K562 (cell line): ENCODE measurements around the gene ASGR1. TPM values are rescaled to one million over a fixed set of nuclear protein-coding genes. Genes with fewer than 3 reads are reported as not detected.

Experiments
- ATAC-seq: fragments of 200-7000 bp; cut with Tn5 transposase; 3 replicates; pipeline ENCODE4 v1.9.1; 2020; ENCODE audit warnings: moderate library complexity
- BruUV-seq: library from RNA; stranded (reverse); fragments of 400-500 nt; replicated peaks from 2 replicates; lab custom pipeline; 2021; lab: Mats Ljungman, UMichigan
- CTCF ChIA-PET: fragments of 300-600 bp; formaldehyde crosslinking; extraction: SDS; loops from one replicate; lab custom pipeline; 2021; ENCODE audit warnings: low intra/inter-chr PET ratio; lab: Yijun Ruan, JAX
- POLR2A ChIA-PET: fragments of 300-600, 350-650 bp; sonication (Branson Sonifier 250); formaldehyde crosslinking; extraction: SDS; loops from one replicate; lab custom pipeline; 2021; ENCODE audit warnings: antibody characterized with exemption, inconsistent platforms; lab: Yijun Ruan, JAX
- DNase-seq, 4 experiments: peaks; one replicate each; pipeline versions ENCODE4 v3.0.0 to v3.0.0-alpha.2; 2011 to 2018; ENCODE audit warnings: low spot score in 3 of 4, mixed read lengths in 3 of 4; ENCODE audit errors: extremely low read depth in 1 of 4
- FAIRE-seq: peaks from 2 replicates; lab custom pipeline; 2011; peaks lifted over from hg19 to GRCh38; lab: Jason Lieb, UNC
- H2AFZ ChIP-seq: 2 replicates; pipeline ENCODE4 v1.6.0; 2011; ENCODE audit warnings: low read depth, low read length, control low read depth, inconsistent platforms
- H3K27ac ChIP-seq: fragments of 200-600 bp; 3 replicates; pipeline ENCODE4 v1.8.0; 2011; ENCODE audit warnings: low read depth, mild to moderate bottlenecking, control low read depth, inconsistent platforms, low read length, moderate library complexity, mixed read lengths; ENCODE audit errors: extremely low read depth
- H3K27me3 ChIP-seq, 2 experiments: fragments of 300-600 bp in 1 of 2; 2 replicates in 1 of 2; 3 replicates in 1 of 2; pipeline versions ENCODE4 v1.6.0 to v1.8.0; 2011; ENCODE audit warnings: inconsistent platforms in 2 of 2, low read length in 2 of 2, mild to moderate bottlenecking in 1 of 2, mixed read lengths in 1 of 2, moderate library complexity in 1 of 2; ENCODE audit not compliant: control insufficient read depth in 2 of 2, insufficient read depth in 2 of 2
- H3K36me3 ChIP-seq: fragments of 300-600 bp; 3 replicates; pipeline ENCODE4 v1.8.0; 2011; ENCODE audit warnings: mild to moderate bottlenecking, low read length, inconsistent platforms; ENCODE audit not compliant: control insufficient read depth, insufficient read depth
- H3K4me1 ChIP-seq, 2 experiments: fragments of 200-600 bp in 1 of 2; replicated peaks in 1 of 2; 2 replicates in 1 of 2; 3 replicates in 1 of 2; pipeline versions ENCODE4 v1.5.1 to v1.8.0; 2011; ENCODE audit warnings: inconsistent platforms in 2 of 2, low read length in 2 of 2, mild to moderate bottlenecking in 1 of 2, mixed read lengths in 1 of 2, moderate library complexity in 1 of 2; ENCODE audit not compliant: control insufficient read depth in 2 of 2, insufficient read depth in 2 of 2
- H3K4me2 ChIP-seq: 2 replicates; pipeline ENCODE4 v1.6.1; 2011; ENCODE audit warnings: low read length, control low read depth, inconsistent platforms, mixed read lengths; ENCODE audit not compliant: insufficient read depth
- H3K4me3 ChIP-seq: fragments of 200-600 bp; sonication (generic), shearing (Covaris generic); 2 replicates; pipeline ENCODE4 v1.5.1; 2016; ENCODE audit warnings: control low read depth, inconsistent platforms
- H3K79me2 ChIP-seq: fragments of 200-600 bp; 3 replicates; pipeline ENCODE4 v1.8.0; 2011; ENCODE audit warnings: low read length, inconsistent platforms; ENCODE audit not compliant: control insufficient read depth, insufficient read depth
- H3K9ac ChIP-seq, 2 experiments: 2 replicates each; pipeline versions ENCODE4 v1.6.0 to v1.6.1; 2011; ENCODE audit warnings: low read depth in 2 of 2, low read length in 2 of 2, control low read depth in 1 of 2, inconsistent platforms in 1 of 2, mild to moderate bottlenecking in 1 of 2, mixed read lengths in 1 of 2; ENCODE audit not compliant: insufficient read depth in 1 of 2
- H3K9me1 ChIP-seq: one replicate; pipeline ENCODE4 v1.6.0; 2011; ENCODE audit warnings: inconsistent platforms, mild to moderate bottlenecking, low read length, moderate library complexity; ENCODE audit not compliant: control insufficient read depth, insufficient read depth
- H3K9me3 ChIP-seq: replicated peaks from 2 replicates; pipeline ENCODE4 v1.5.1; 2011; ENCODE audit warnings: low read depth, low read length, inconsistent platforms; ENCODE audit not compliant: control insufficient read depth, insufficient read depth
- H4K20me1 ChIP-seq: replicated peaks from 2 replicates; pipeline ENCODE4 v1.6.1; 2011; ENCODE audit warnings: low read length, inconsistent platforms, mixed read lengths; ENCODE audit not compliant: control insufficient read depth, insufficient read depth
- CHCHD3 ChIP-seq: fragments of 250-450 bp; sonication (Bioruptor Pico); IDR thresholded peaks from 2 replicates; pipeline ENCODE4 v2.1.2; 2022; ENCODE audit warnings: mild to moderate bottlenecking
- HEY1 ChIP-seq: fragments of 250-450 bp; sonication (Bioruptor Pico); IDR thresholded peaks from 2 replicates; pipeline ENCODE4 v1.5.0; 2020; ENCODE audit warnings: mild to moderate bottlenecking, moderate library complexity, borderline replicate concordance
- LEF1 ChIP-seq: fragments of 450-650 bp; IDR thresholded peaks from 2 replicates; pipeline ENCODE4 v1.6.1; 2016; ENCODE audit warnings: mild to moderate bottlenecking
- MTA2 ChIP-seq: fragments of 450-650 bp; IDR thresholded peaks from 2 replicates; pipeline ENCODE4 v1.6.1; 2016; ENCODE audit warnings: low read depth
- NCOA2 ChIP-seq, 2 experiments: fragments of 450-650 bp; IDR thresholded peaks; 2 replicates each; pipeline ENCODE4 v1.6.1; 2018; ENCODE audit warnings: mild to moderate bottlenecking in 2 of 2, moderate library complexity in 1 of 2; ENCODE audit not compliant: partially characterized antibody in 2 of 2
- NCOR1 ChIP-seq: fragments of 450-650 bp; IDR thresholded peaks from 2 replicates; pipeline ENCODE4 v1.6.1; 2016; ENCODE audit warnings: mild to moderate bottlenecking, moderate library complexity
- NFIC ChIP-seq: fragments of 450-650 bp; IDR thresholded peaks from 2 replicates; pipeline ENCODE4 v1.6.1; 2017; ENCODE audit warnings: mild to moderate bottlenecking, inconsistent platforms
- RBM25 ChIP-seq: fragments of 200-400 bp; formaldehyde crosslinking; IDR thresholded peaks from 2 replicates; pipeline ENCODE4 v1.6.1; 2018; ENCODE audit warnings: low read length, low read depth, moderate library complexity; ENCODE audit not compliant: severe bottlenecking
- SMAD3 ChIP-seq: fragments of 450-650 bp; formaldehyde crosslinking; conservative IDR thresholded peaks from 2 replicates; pipeline ENCODE4 v1.4.0; 2020; ENCODE audit warnings: mild to moderate bottlenecking
- THAP12 ChIP-seq: fragments of 250-450 bp; sonication (Bioruptor Pico); IDR thresholded peaks from 2 replicates; pipeline ENCODE4 v1.9.0; 2021; ENCODE audit warnings: mild to moderate bottlenecking, inconsistent platforms
- U2AF1 ChIP-seq: fragments of 200-400 bp; formaldehyde crosslinking; optimal IDR thresholded peaks from 2 replicates; pipeline ENCODE3; 2017; ENCODE audit warnings: mild to moderate bottlenecking, low read depth, low read length, moderate library complexity
- whole genome bisulfite sequencing: fragments of 100-300 bp; shearing (Covaris generic); methylation state at CpG from one replicate; pipeline ENCODE4 v1.1.6; 2016; ENCODE audit warnings: low coverage, mixed read lengths; ENCODE audit not compliant: insufficient coverage; ENCODE audit errors: missing lambda C conversion rate; 5-methylcytosine and 5-hydroxymethylcytosine counted together
- in situ Hi-C: fragments of 300-500 bp; cut with MboI; formaldehyde crosslinking; loops from 4 replicates; pipeline ENCODE4 v1.15.0; 2018; ENCODE audit warnings: inconsistent platforms, mixed read lengths
- intact Hi-C: fragments of 100-400 bp; cut with micrococcal nuclease; formaldehyde crosslinking; loops from 2 replicates; pipeline ENCODE4 v1.14.2; 2022
- polyA plus RNA-seq, 8 experiments: library from polyadenylated mRNA; depleted of rRNA in 4 of 8; stranded (reverse) in 5 of 8; unstranded in 3 of 8; fragments of >200 nt; fragmentation: Nextera tagmentation in 2 of 8; fragmentation: Illumina TruSeq in 1 of 8; extraction: Ambion mirVana in 2 of 8; extraction: Trizol in 1 of 8; gene quantifications; 2 replicates each; pipeline versions ENCODE4 v1.2.1 to v1.2.3, GENCODE V29; 2011 to 2014; ENCODE audit warnings: inconsistent platforms in 1 of 8, missing spikeins in 1 of 8
- total RNA-seq, 7 experiments: library from RNA; depleted of rRNA in 6 of 7; stranded (reverse); fragments of >200 nt in 6 of 7; fragmentation: Illumina TruSeq in 2 of 7; extraction: Trizol in 2 of 7; gene quantifications; 2 replicates each; pipeline versions ENCODE4 v1.2.1 to v1.2.3, GENCODE V29; 2011 to 2021; ENCODE audit warnings: low replicate concordance in 1 of 7

Gene ASGR1
- total and polyA plus RNA-seq, 9 of the 15 experiments (the other 6 are each of a cell fraction or from before 2014, with no cell fraction given): 0.11 to 1.0 (median 0.64) TPM; not detected in 2

GRCh38 chr17:7124923-7125322 lies 54.2 kb downstream of the ASGR1 start:
- ATAC-seq (no peak), FAIRE-seq (no peak), DNase-seq (no peak)
- H3K4me2 ChIP-seq: no peak overlapping the region
- WGBS: 0% methylated on average over 5 of the region's 5 CpGs
- no peaks in the 10 kb centered on the region for H4K20me1 ChIP-seq
- POLR2A ChIA-PET: no interaction called here
- in situ Hi-C loops (no loop called here), intact Hi-C loops (no loop called here)
- no peak overlapping the region for H3K9ac ChIP-seq
- H3K4me1 ChIP-seq: no peaks in the 10 kb centered on the region; a peak in 1 of 5 replicates
- no peaks in the 10 kb centered on the region for H3K9me3 ChIP-seq
- CTCF ChIA-PET: no interaction called here
- TF ChIP-seq RBM25: no peak
- TF ChIP-seq U2AF1: no peak
- no peak for TF ChIP-seq MTA2
- TF ChIP-seq NFIC: no peak
- no peak for TF ChIP-seq THAP12 (CRISPR knock-in tag)
- no peak for TF ChIP-seq SMAD3 (CRISPR knock-in tag)
- TF ChIP-seq HEY1: no peak
- no peak for TF ChIP-seq LEF1
- no peak for TF ChIP-seq NCOA2 (IDR thresholded peaks at IDR 0.05; ENCODE audit: partially characterized antibody in 2 of 2)
- TF ChIP-seq NCOR1: no peak
- TF ChIP-seq CHCHD3: no peak
- BruUV-seq: no TSS peak
- no peak overlapping the region for H3K4me3 ChIP-seq
- no peaks in the 10 kb centered on the region for H3K36me3 ChIP-seq
- H3K27ac ChIP-seq: no peak overlapping the region
- H2AFZ ChIP-seq: no peak overlapping the region
- H3K27me3 ChIP-seq: peaks cover 0 to 40% of the 10 kb centered on the region in 2 experiments; a peak in 4 of 5 replicates
- H3K79me2 ChIP-seq: no peaks in the 10 kb centered on the region
- H3K9me1 ChIP-seq: no peaks in the 10 kb centered on the region
